ENCODE measurements around the gene ZNF524. TPM values are rescaled to one million over a fixed set of nuclear protein-coding genes. Genes with fewer than 3 reads are reported as not detected.

ZNF524 gene
- total and polyA plus RNA-seq, 9 of the 15 experiments (the other 6 are each of a cell fraction or from before 2014, with no cell fraction given), result 0.08 to 15.6 (median 2.9) TPM

GRCh38 chr19:55622242-55622969 is 22.3 kb downstream of the ZNF524 start:
- H3K36me3 ChIP-seq (ENCODE audit: control insufficient read depth, insufficient read depth, low read length), result peaks cover 12% of the 10 kb centered on the region; the same call in 2 of the 3 replicates
- peaks cover 7% of the 10 kb centered on the region; the same call in 2 of the 3 replicates for H3K79me2 ChIP-seq (ENCODE audit: control insufficient read depth, insufficient read depth, low read length)
- no peaks in the 10 kb centered on the region; the same call in 1 of the 2 replicates for H4K20me1 ChIP-seq (replicated peaks; ENCODE audit: control insufficient read depth, insufficient read depth, low read length)
- intact Hi-C loops (cut with micrococcal nuclease) (no loop called here), in situ Hi-C loops (cut with MboI) (loop anchor here (10.0 kb wide), 1 partner anchor 338 kb away; the partner anchor contains the start of genes BRSK1 and HSPBP1)
- TF ChIP-seq ILF3 (IDR thresholded peaks at IDR 0.05; ENCODE audit: borderline replicate concordance) (no peak), ZBTB33 (CRISPR knock-in tag; IDR thresholded peaks at IDR 0.05) (peak; percentile 63; the same call in 1 of the 2 replicates), POLR2G (IDR thresholded peaks at IDR 0.05; ENCODE audit: low read depth, low read length) (peak; percentile 4), RBM22 (IDR thresholded peaks at IDR 0.05; ENCODE audit: low read depth, low read length, poor library complexity, severe bottlenecking) (peak; percentile 42)
- no peaks in the 10 kb centered on the region for H3K9me3 ChIP-seq (replicated peaks; ENCODE audit: control insufficient read depth, insufficient read depth, low read depth, low read length)
- H3K9me1 ChIP-seq (ENCODE audit: control insufficient read depth, insufficient read depth, low read length), result peaks cover 3% of the 10 kb centered on the region
- FAIRE-seq (no peak), DNase-seq (ENCODE audit: extremely low read depth in 1 of 4, low spot score in 3 of 4) (peak in 2 of 4 experiments; percentile 5 to 9), ATAC-seq (no peak)
- ChIA-PET POLR2A (interaction anchor here (0.6 to 2.1 kb wide), 4 partner anchors 15 to 558 kb away, joined by 3 to 10 read pairs (median 4); partner anchors contain the start of gene ZNF865), CTCF (ENCODE audit: low intra/inter-chr PET ratio) (no interaction called here)
- H3K4me1 ChIP-seq (replicated peaks in 1 of 2; ENCODE audit: control insufficient read depth in 2 of 2, insufficient read depth in 2 of 2, low read length in 2 of 2), result peaks cover 9 to 11% of the 10 kb centered on the region in 2 experiments; a peak in 4 of 5 replicates
- H3K4me3 ChIP-seq, result no peak overlapping the region
- H2AFZ ChIP-seq (ENCODE audit: low read depth, low read length), result no peak overlapping the region
- no peak overlapping the region for H3K4me2 ChIP-seq (ENCODE audit: insufficient read depth, low read length)
- no peak overlapping the region for H3K9ac ChIP-seq (ENCODE audit: insufficient read depth in 1 of 2, low read depth in 2 of 2, low read length in 2 of 2)
- no peak overlapping the region for H3K27ac ChIP-seq (ENCODE audit: extremely low read depth, low read depth, low read length)
- WGBS (ENCODE audit: insufficient coverage, low coverage, missing lambda C conversion rate), result 93% methylated on average over 28 of the region's 40 CpGs
- H3K27me3 ChIP-seq (ENCODE audit: control insufficient read depth in 2 of 2, insufficient read depth in 2 of 2, low read length in 2 of 2), result no peaks in the 10 kb centered on the region
- no TSS peak for BruUV-seq (replicated peaks)
